Activated naive CD4-positive, alpha-beta T cell treated with anti-CD3 and anti-CD28 coated beads for 36 hours (primary cell): ENCODE data around the gene PALD1. TPM values are rescaled to one million over a fixed set of nuclear protein-coding genes. Genes with fewer than 3 reads are reported as not detected.

Experiments
- CTCF ChIA-PET: fragments of 350-600 bp; sonication (Branson Sonifier 250); formaldehyde crosslinking; loops from one replicate; lab custom pipeline; 2021; ENCODE audit warnings: antibody characterized with exemption; lab: Charles Lee
- DNase-seq: peaks from one replicate; pipeline ENCODE4 v3.0.0-alpha.2; 2020
- H3K27ac Mint-ChIP-seq: one replicate; pipeline ENCODE4 v1.8.0; 2021; ENCODE audit warnings: mild to moderate bottlenecking, mixed read lengths
- H3K27me3 Mint-ChIP-seq: one replicate; pipeline ENCODE4 v1.8.0; 2021; ENCODE audit warnings: low read depth, mixed read lengths
- H3K36me3 Mint-ChIP-seq: one replicate; pipeline ENCODE4 v1.8.0; 2021; ENCODE audit warnings: low read depth, mixed read lengths
- H3K4me1 Mint-ChIP-seq: one replicate; pipeline ENCODE4 v1.8.0; 2021; ENCODE audit warnings: low read depth, mixed read lengths
- H3K4me3 Mint-ChIP-seq: one replicate; pipeline ENCODE4 v1.8.0; 2021; ENCODE audit warnings: mild to moderate bottlenecking, moderate library complexity, mixed read lengths
- H3K9me3 Mint-ChIP-seq: one replicate; pipeline ENCODE4 v1.8.0; 2021; ENCODE audit warnings: mixed read lengths
- intact Hi-C: fragments of 100-400 bp; cut with micrococcal nuclease; formaldehyde crosslinking; loops from one replicate; pipeline ENCODE4 v1.15.1; 2023
- total RNA-seq, 2 experiments: library from RNA; stranded (reverse); gene quantifications; one replicate each; pipeline ENCODE4 v1.2.3, GENCODE V29; 2021

The PALD1 gene
- total RNA-seq, 2 experiments from 2014 or later: 0.69 TPM

DNA sequence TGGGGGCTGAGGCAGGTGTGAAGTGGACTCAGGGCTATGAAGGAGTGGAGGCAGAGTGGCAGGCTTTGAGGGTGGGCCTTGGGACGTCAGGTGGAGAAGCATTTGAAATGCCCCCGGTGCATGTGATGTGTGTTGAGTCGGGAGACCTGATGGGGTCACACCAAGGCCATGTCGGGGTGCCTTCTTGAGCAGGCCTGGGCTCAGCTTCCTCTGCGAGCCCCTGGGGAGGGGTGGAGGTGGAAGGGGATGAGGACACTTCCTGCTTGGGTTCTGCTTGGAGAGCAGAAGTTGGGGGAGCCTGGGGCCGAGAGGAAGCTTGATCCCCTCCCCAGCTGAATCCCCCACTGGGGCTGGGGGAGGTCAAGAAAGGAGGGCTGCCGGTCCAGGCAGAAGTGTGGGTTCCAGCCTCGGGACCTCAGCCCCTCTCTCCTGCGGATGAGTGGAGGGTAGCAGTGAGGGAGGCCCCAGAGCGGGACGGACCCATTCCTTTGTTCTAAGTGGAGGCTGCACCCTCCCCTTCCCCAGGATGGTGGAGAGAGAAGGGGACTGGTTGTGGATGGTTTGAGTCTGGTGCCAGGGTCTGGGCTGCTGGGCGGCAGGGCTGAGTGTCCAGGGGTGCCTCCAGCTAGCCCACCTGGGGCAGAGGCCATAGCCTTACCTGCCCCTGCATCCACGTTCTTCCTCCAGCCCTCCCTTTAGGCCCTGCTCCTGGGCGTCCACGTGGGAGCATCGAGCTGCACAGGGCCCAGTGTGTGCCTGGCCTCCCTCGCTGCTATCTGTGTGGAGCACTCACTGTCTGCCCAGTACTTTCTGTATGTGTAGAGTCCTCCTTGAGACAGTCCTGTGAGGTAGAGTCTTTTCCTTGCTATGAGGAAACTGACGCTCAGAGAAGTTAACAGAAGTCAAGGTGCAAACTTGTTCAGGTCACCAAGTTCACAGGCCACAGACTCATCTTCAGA, 87.3 kb downstream of the PALD1 start:
- Mint-ChIP-seq H3K9me3 (no peaks in the 10 kb centered on the region), H3K27ac (no peak overlapping the region), H3K36me3 (no peaks in the 10 kb centered on the region), H3K4me3 (no peak overlapping the region), H3K27me3 (no peaks in the 10 kb centered on the region), H3K4me1 (peaks cover 2% of the 10 kb centered on the region)
- intact Hi-C loops: no loop called here
- DNase-seq: no peak
- CTCF ChIA-PET: interaction anchor here (0.9 kb wide), 1 partner anchor 194 kb away, joined by 3 read pairs; no protein-coding TSS in a partner anchor

DNA sequence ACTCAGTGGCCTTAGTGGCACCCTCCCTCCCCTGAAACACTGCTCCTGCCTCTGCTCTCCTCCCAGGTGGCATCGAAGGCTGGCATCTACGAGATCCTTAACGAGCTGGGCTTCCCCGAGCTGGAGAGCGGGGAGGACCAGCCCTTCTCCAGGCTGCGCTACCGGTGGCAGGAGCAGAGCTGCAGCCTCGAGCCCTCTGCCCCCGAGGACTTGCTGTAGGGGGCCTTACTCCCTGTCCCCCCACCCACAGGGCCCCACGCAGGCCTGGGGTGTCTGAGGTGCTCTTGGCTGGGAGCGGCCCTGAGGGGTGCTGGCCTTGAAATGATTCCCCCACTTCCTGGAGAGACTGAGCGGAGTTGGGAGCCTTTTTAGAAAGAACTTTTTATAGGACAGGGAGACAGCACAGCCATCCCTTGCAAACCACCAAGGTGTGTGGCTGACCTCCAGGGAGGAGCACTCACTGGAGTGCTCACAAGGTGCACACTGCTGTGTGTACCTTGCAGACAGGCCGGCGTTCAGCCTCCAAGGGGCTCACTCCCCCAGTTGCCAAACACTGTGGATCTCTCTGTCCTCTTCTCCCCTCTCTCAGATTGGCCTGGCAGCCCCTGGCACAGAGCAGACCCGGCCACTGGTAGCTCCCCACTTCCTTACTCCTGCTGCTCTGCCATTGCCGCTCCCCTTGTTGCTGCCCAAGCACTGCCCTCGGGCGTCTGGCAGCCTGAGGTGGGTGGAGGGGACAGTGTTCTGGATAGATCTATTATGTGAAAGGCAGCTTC, 88.1 kb downstream of the PALD1 start:
- CTCF ChIA-PET: interaction anchor here (1.7 kb wide), 1 partner anchor 7 kb away, joined by 6 read pairs; no protein-coding TSS in a partner anchor
- no peaks in the 10 kb centered on the region for H3K36me3 Mint-ChIP-seq
- no peak overlapping the region for H3K4me3 Mint-ChIP-seq
- no peak for DNase-seq
- intact Hi-C loops: no loop called here
- no peaks in the 10 kb centered on the region for H3K9me3 Mint-ChIP-seq
- peaks cover 2% of the 10 kb centered on the region for H3K4me1 Mint-ChIP-seq
- H3K27ac Mint-ChIP-seq: no peak overlapping the region
- no peaks in the 10 kb centered on the region for H3K27me3 Mint-ChIP-seq

DNA sequence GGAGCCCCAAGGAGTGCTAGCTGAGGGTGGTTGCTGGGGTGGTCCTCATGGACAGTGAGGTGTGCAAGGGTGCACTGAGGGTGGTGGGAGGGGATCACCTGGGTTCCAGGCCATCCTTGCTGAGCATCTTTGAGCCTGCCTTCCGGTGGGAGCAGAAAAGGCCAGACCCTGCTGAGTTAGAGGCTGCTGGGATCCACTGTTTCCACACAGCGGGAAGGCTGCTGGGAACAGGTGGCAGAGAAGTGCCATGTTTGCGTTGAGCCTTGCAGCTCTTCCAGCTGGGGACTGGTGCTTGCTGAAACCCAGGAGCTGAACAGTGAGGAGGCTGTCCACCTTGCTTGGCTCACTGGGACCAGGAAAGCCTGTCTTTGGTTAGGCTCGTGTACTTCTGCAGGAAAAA, 89.0 kb downstream of the PALD1 start:
- DNase-seq: no peak
- CTCF ChIA-PET: interaction anchor here (1.7 kb wide), 1 partner anchor 8 kb away, joined by 6 read pairs; no protein-coding TSS in a partner anchor
- intact Hi-C loops: no loop called here
- Mint-ChIP-seq H3K27me3 (no peaks in the 10 kb centered on the region), H3K4me1 (peaks cover 2% of the 10 kb centered on the region), H3K9me3 (no peaks in the 10 kb centered on the region), H3K27ac (no peak overlapping the region), H3K4me3 (no peak overlapping the region), H3K36me3 (no peaks in the 10 kb centered on the region)

DNA sequence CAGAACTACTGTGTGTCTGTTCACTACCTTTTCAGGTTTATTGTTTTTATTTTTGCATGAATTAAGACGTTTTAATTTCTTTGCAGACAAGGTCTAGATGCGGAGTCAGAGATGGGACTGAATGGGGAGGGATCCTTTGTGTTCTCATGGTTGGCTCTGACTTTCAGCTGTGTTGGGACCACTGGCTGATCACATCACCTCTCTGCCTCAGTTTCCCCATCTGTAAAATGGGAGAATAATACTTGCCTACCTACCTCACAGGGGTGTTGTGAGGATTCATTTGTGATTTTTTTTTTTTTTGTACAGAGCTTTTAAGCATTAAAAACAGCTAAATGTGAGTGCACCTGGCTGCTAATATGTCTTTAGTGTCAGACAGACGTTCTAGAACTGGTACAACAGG, 89.5 kb downstream of the PALD1 start:
- Mint-ChIP-seq H3K27ac (no peak overlapping the region), H3K9me3 (no peaks in the 10 kb centered on the region), H3K4me1 (peaks cover 2% of the 10 kb centered on the region), H3K4me3 (no peak overlapping the region), H3K36me3 (no peaks in the 10 kb centered on the region), H3K27me3 (no peaks in the 10 kb centered on the region)
- CTCF ChIA-PET: interaction anchor here (1.7 kb wide), 1 partner anchor 9 kb away, joined by 6 read pairs; no protein-coding TSS in a partner anchor
- DNase-seq: no peak
- intact Hi-C loops: no loop called here

DNA sequence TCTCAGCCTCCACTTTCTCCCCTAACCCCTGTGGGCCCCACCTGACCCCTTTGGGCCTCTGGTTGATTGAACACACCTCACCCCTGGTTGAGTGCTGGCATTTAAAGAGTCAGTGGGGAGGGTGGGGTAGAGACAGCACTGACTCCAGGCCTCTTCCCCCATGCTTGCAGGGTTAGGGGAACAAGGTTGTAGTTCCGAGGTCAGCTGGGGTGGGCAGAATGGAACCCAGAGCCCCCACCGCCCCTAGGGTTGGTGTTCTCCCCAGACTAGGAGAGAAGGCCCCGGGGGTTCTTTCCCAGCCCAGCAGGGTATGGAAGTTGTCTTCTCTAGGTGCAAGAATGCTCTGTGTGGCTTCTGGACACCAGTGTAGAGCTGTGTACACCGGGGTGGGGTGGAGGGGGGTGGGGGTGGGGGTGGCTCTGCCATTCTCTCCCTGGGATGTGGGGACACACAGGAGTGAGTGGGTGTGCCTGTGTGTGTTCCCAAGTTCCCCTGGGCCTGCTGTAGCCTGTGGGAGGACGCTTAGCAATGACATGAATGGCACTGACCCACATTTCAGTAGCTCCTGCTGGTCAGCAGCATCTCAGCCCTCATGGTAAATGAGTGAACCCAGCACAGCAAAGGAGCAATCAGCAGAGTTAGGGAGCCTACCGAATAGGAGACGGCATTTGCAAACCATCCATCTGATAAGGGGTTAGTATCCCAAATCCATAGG, 90.4 kb downstream of the PALD1 start:
- intact Hi-C loops: no loop called here
- Mint-ChIP-seq H3K9me3 (no peaks in the 10 kb centered on the region), H3K36me3 (no peaks in the 10 kb centered on the region), H3K4me3 (no peak overlapping the region), H3K27me3 (no peaks in the 10 kb centered on the region), H3K27ac (no peak overlapping the region), H3K4me1 (peaks cover 2% of the 10 kb centered on the region)
- DNase-seq: no peak
- CTCF ChIA-PET: interaction anchor here (0.9 kb wide), 1 partner anchor 17 kb away, joined by 3 read pairs; no protein-coding TSS in a partner anchor

GRCh38 chr10:70571236-70571635, 92.7 kb downstream of the PALD1 start:
- no peak overlapping the region for H3K4me3 Mint-ChIP-seq
- intact Hi-C loops: no loop called here
- no peaks in the 10 kb centered on the region for H3K9me3 Mint-ChIP-seq
- CTCF ChIA-PET: interaction anchor here (1.0 kb wide), 1 partner anchor 22 kb away, joined by 3 read pairs; no protein-coding TSS in a partner anchor
- H3K27ac Mint-ChIP-seq: no peak overlapping the region
- no peaks in the 10 kb centered on the region for H3K27me3 Mint-ChIP-seq
- peaks cover 2% of the 10 kb centered on the region for H3K4me1 Mint-ChIP-seq
- DNase-seq: no peak
- H3K36me3 Mint-ChIP-seq: no peaks in the 10 kb centered on the region

DNA sequence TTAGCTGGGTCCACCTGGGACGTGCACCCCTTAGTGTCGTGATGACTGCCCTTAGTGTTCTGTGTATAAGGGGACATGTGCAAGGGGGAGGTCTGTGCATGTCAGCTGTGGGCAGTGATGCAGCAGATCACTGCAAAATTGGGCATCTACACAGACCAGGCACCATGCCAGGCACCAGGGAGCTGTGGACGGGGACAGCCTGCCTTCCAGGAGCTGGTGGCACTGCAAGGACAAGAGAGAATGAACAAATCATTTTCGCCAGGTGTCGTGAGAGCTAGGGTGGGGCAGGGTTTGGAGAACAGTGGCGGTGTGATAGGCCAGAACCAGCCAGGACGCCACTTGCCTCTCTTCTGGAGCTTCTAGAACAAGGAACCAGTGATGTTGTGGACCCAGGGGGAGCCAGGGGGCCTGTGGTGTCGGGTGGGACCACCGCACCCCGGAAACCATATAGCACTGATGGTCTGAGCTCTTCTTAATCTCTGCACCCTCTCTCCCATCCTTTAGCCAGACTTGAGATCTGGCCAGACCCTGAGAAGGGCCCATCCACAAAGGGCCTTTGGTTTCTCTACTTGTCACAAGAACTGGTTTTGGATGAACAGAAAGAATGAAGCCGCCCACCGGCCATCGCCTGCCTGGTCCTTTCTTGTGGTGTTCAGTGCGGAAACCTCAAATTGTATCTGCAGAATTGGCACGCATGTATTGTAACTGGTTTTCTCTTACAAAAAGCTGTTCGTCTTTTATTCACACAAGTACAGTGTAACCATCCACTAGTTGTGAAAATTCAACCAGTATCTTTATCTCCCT, 93.3 kb downstream of the PALD1 start:
- Mint-ChIP-seq H3K9me3 (no peaks in the 10 kb centered on the region), H3K4me3 (no peak overlapping the region), H3K36me3 (no peaks in the 10 kb centered on the region), H3K27me3 (no peaks in the 10 kb centered on the region), H3K27ac (no peak overlapping the region), H3K4me1 (peaks cover 7% of the 10 kb centered on the region)
- CTCF ChIA-PET: interaction anchor here (1.0 kb wide), 1 partner anchor 23 kb away, joined by 3 read pairs; no protein-coding TSS in a partner anchor
- intact Hi-C loops: no loop called here
- no peak for DNase-seq

GRCh38 chr10:70573599-70574506, 95.3 kb downstream of the PALD1 start:
- Mint-ChIP-seq H3K4me3 (no peak overlapping the region), H3K27me3 (no peaks in the 10 kb centered on the region), H3K27ac (no peak overlapping the region), H3K36me3 (no peaks in the 10 kb centered on the region), H3K4me1 (peaks cover 27% of the 10 kb centered on the region), H3K9me3 (no peaks in the 10 kb centered on the region)
- DNase-seq: no peak
- intact Hi-C loops: no loop called here
- CTCF ChIA-PET: no interaction called here

DNA sequence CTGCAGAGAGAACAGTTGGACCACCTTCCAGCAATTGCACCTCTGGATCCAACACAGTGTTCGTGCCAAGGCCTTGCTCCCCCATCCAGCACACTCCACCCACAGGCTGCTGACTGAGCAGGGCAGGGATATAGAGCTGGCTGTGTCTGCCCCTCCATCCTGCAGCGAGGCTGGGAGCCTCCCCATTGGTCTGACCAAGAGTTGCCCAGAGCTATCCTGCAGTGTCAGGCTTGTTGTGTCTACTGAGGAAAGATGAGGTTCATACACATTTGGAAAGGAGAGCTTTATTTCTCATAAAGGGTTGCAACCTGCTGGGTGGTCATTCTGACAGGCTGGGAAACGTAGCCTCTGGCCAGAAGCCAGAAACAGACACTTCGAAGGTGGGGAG, 96.9 kb downstream of the PALD1 start:
- no peaks in the 10 kb centered on the region for H3K36me3 Mint-ChIP-seq
- no peak overlapping the region for H3K27ac Mint-ChIP-seq
- no peaks in the 10 kb centered on the region for H3K9me3 Mint-ChIP-seq
- no peak for DNase-seq
- CTCF ChIA-PET: interaction anchor here (1.5 kb wide), 1 partner anchor 16 kb away, joined by 3 read pairs; no protein-coding TSS in a partner anchor
- intact Hi-C loops: no loop called here
- H3K4me3 Mint-ChIP-seq: no peak overlapping the region
- peaks cover 37% of the 10 kb centered on the region for H3K4me1 Mint-ChIP-seq
- H3K27me3 Mint-ChIP-seq: no peaks in the 10 kb centered on the region

- Mint-ChIP-seq H3K27me3 (no peaks in the 10 kb centered on the region), H3K9me3 (no peaks in the 10 kb centered on the region), H3K27ac (no peak overlapping the region), H3K4me3 (no peak overlapping the region), H3K4me1 (peaks cover 37% of the 10 kb centered on the region), H3K36me3 (no peaks in the 10 kb centered on the region)
- intact Hi-C loops: no loop called here
- CTCF ChIA-PET: interaction anchor here (0.9 to 1.5 kb wide), 2 partner anchors 17 to 26 kb away, joined by 3 read pairs; no protein-coding TSS in a partner anchor
- peak; percentile 15 for DNase-seq
Measured at GRCh38 chr10:70575874-70576802, 97.6 kb downstream of the PALD1 start.
